HG02970 (cell line): ENCODE measurements around the gene ELAVL4.

Experiments
- ATAC-seq: cut with Tn5 transposase; IDR thresholded peaks from one replicate; pipeline ENCODE4 v1.9.1; 2021; ENCODE audit warnings: mild to moderate bottlenecking, moderate library complexity, moderate number of reproducible peaks; ENCODE audit not compliant: unreplicated experiment, low FRiP score

Gene ELAVL4

DNA sequence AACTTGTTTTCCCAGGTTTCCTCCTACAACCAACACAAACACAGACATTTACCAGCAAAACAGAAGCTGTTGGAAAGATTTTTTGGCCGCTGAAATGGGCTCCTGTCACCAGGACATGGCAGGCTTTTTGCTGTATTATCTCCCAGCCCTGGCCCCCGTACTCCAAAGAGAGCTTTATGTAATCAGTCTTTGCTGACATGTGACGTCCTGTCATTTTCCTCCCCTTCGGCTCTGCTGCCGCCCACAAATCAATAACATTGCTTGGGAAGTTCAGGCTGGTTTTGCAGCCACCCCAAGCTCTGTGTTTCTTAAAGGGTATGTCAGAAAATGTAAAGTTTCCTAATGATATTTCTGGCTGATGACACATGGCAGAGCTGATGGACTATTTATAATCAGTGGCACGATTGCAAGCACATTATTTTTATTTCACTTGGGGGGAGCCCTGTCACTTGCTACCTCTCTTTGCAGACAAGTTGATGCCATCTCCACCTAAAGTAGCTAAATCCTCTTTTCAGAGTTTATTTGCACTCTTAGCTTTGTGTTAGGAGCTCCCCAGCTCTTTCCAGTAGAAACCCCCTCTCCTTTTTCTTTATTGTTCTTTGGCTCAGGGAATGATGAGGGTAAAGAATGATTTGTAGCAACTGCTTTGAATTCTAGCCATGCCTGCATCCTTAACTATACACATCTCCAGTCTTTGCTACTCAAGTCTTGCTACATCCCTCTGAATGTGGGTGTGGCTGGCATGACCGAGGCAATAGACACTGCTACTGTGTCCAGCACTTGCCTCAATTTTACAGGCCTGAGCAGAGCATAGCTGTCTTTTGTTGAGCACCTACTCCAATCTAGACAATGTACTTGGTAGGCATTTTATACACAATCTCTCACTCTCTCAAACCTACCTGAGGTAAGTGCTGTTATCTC, 67.3 kb downstream of the ELAVL4 start:
- no peak for ATAC-seq

DNA sequence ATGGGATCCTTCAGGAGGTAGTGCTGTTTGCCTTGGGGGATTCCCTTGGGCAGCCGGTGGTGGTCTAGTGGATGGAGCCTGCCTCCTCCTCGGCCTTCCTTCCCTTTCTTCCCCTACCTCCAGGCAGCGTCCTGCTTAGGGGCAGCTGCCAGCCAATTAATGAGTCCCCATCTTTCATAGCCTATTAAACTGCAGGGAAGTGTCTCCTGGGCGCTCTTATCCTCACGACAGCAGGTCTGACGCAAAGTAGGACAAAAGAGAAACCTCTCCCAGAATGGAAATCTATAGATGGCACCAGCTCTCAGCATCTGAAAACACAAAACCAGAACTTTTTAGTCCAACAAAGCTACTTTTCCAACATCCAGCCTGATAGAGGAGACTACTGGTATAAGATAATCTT, 69.3 kb downstream of the ELAVL4 start:
- no peak for ATAC-seq

DNA sequence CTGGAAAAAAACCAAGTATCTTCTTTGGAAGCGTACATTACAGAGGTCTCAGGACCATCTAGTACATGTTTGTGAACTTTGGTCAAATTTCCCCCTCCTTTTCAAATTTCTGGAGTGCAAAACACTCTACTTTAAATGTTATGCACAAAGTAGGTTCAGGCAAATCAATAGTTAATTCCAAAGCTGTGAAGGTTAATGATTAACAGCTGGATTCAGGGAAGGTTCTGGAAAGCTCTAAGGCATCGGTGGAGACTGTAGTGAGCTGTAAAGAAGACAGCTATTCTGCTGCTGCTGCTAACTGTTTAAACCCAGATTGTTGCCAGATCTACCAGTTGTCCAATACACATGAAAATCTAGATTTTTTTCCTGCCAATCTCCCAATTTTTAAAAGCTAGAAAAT, 70.9 kb downstream of the ELAVL4 start:
- ATAC-seq, result no peak

DNA sequence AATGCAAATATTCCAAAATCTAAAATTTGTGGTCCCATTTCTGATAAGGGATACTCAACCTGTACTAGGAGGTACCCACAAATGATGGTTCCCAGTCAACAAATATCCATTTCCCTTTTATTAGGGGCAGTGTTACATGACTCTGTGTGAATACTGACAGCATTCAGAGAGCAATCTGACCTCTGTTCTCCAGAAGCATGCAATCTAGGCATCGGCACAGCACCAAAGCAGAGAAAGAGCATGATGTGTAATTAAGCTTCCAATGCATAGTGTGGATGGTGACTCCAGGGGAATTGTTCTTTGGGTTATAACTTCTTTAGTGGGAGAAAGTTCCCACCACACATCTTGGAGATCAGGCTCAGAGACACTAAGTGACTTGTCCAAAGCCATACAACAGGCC, 71.6 kb downstream of the ELAVL4 start:
- no peak for ATAC-seq

DNA sequence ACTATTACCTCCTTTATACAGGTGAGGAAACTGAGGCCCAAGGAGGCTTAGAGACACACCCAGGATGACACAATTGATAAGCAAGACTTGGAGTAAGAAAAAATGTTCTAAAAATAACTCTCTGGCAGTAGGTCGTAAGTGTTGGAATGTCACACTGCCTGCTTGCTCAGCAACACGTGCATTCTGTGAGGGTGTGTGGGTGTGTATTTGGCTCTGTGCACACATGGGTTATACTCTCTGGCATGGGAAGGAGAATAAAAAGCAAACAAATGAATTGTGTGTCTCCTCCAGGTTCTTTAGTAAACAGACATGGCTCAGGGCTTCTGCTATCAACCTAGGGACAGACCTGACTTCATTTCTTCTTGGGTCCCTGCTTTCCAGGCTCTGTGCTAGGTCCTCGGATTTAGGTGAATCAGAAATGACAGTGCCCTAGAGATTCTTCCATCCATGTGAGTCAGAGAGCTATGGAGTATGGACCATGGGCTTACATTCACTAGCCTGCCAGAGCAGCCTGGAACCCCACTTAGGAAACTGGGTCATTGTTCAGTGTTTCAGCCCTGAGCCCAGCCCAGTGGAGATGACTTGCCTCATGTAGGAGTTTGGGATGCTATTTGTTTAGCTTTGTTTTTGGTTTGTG, 72.4 kb downstream of the ELAVL4 start:
- ATAC-seq, result no peak

DNA sequence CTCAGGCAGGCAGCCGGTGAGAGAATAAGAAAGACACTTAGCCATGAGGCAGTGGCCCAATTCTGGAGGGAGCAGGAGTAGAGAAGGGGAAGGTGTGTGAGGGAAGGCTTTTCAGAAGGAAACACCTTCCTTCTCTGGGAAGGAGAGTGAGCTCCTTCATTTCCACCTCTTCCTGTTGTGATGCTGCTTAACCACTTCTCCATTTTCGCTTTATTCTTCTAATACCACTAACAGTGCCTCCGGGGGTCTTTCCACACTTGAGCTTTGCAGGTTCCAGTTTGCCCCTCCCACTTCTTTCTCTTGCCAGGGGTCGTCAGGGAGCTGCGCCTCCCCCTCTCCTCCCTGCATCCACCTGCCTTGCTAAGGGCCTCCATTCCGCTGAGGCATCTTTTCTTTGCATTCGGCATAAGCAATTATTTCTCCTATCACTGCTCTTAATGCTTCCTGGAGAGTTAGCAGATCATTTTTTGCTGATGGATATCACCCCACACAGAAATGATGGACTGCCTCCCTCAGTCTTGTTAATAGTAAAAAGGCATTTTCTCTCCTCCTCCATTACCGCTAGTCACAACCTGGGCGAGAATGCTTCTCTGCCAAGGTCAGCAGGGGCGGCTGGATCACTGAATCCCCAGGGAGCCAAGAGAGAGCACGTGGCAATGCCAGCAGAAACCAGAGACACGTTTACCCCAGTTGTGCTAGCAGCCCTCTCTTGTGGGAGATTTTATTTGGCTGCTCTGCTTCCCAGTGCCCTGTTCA, 74.8 kb downstream of the ELAVL4 start:
- ATAC-seq, result no peak

DNA sequence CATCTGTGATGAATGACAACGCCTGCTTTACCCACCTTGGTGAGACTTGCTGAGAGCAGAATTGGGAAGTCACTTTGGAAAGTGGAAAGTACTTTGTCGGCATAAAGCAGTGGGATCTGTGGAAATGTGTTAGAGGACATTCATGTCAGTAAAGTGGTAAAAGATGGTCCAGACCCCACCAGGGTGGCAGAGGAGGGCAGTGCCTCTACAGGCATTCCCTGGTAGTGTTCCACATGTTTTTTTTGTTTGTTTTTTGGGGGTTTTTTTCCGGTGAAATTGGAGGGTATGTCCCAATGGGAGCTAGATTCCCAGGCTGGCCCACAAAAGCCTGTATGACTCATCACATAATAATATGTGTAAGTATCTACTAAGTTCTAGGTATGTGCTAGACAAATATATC, 80.6 kb downstream of the ELAVL4 start:
- no peak for ATAC-seq

DNA sequence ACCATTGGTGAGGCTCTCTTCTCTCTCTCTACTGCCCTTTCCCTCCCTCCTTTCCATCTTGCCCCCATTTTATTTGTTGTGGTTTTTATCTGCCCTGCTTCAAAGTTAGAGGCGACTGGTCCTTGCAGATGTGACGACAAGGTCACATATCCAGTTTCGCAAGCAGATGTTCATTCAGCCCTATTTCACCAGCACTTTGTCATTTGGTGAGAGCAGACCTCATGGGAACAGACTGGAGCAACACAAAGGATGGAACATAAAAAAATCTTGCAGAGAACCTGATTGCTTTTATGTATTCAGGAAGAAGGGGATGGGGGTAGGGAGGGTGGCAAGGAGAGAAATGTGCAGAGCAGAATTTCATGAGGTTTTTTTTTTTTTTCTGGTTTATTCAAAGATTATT, 84.3 kb downstream of the ELAVL4 start:
- no peak for ATAC-seq

DNA sequence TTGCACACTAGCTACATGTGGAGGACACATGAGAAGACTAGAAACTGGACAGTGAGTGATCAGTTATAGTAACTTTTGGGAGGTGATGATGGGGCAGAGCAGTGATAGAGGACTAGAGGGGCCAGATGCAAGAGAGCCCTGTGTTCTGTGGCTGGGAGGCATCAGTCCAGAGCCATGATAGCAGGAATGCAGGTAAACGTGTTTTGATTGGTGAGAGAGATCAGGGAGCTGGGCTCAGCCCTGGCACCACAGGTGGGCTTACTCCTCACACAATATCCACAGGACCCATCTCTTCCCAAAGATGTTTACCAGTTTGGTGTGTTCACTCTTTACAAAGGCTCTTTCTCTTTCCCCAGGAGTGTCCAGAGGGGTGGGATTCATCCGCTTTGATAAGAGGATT, 86.5 kb downstream of the ELAVL4 start:
- no peak for ATAC-seq

DNA sequence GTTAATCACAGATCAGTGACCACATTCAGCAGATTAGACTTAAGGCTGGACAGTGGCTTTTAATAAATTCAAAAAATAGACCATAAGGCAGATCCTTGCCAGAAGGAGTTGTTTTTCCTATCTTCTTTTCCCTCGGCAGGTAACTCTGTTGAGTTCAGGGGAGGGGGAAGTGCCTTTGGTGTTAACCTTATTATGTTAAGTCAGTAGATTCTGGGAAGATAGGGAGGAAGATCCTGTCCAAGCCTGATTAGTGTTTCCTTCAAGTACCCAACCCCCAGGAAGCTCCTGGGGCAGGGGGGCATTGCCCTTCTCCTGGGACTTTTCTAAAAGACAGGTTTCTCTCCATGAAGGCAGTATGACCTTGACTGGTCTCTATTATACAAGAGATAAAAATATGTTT, 87.4 kb downstream of the ELAVL4 start:
- no peak for ATAC-seq

DNA sequence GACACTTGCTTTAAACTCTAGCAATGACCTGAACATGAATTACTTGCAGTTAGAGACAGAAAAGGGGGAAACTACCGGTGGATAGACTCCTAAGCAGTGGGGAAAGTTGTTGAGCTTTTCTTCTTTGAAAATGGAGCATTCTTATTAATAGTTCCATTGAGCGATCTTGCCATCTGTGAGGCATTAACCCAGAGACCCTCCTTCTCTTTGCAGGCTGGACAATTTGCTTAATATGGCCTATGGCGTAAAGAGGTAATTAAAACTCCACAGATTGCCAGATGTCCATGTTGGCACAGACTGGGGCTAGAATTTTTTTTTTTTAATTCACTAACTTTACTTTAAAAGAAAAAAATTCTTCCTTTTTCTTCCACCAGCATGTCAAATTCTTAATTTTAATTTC, 88.5 kb downstream of the ELAVL4 start:
- ATAC-seq, result no peak

DNA sequence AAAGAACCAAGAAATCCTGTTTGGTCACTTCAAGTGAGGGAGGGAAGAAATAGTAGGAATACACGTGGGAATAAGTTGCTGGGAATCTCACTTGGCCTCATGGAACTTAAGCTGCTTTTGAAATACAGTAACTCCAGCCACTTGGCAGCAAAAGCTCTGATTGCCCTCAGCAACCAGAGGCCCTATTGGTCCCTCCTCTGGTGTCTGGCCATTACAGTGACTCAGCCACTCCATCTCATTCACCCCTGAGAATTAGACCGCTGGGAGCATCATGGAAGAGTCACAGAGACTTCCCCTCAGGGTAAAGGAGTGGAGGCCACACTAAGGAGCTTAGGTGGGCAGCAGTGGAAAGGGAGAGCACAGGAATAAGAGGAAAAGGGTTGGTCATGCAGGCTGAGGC, 99.6 kb downstream of the ELAVL4 start:
- ATAC-seq, result no peak

DNA sequence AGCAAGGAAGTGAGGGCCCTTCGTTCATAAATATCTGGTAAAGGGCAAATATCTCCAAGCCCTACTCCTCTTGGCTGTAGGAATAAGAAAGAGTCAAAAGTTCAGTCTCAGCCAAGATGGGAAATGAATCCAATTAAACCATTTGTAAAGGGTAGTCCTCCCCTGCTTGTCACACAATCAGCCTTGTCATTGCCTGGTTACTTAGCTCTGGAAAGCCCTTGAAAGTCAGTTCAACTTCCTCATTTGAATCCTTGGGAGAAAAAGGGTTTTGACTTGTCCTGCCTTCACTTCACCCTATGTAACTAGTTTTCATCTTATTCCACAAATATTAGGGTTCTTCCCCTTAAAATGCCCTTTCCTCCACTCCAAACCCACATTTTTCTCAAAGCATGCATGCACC, 100.0 kb downstream of the ELAVL4 start:
- ATAC-seq, result no peak

DNA sequence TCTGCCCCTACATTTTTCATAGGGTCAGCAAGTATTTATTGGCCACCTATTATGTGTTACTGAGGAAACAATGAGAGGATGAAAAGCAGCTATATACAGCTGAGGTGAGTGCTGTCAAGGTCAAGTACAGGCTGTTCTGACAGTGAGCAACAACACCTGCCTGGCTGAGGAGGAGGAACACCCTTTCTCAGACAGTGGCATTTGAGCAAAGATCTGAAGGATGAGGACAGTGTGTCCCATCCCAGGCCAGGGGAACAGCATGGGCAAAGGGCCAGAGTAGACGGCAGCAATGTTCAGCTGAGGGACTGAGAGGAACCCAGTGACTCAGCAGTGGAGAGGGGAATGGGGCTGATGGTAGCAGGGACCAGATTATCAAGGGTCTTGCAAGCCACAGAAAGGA, 101.0 kb downstream of the ELAVL4 start:
- ATAC-seq, result no peak

DNA sequence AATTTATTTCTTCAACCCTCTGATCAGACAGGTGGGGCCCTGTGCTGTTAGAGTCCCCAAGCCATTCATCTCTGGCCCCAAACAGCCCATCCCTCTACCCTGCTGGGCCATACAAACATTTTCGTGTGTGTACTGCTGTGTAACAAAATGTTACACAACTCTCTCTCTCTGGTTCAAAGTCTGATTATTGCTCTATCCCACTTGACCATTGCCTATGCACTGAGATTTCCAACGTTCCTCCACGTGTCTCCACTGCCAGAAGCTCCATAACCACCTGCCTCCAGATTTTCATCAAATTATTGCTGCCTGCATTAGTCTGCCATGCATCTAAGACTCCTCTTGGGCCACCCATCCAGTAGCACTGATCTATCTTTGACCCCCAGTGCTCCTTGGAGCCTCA, 104.8 kb downstream of the ELAVL4 start:
- no peak for ATAC-seq

DNA sequence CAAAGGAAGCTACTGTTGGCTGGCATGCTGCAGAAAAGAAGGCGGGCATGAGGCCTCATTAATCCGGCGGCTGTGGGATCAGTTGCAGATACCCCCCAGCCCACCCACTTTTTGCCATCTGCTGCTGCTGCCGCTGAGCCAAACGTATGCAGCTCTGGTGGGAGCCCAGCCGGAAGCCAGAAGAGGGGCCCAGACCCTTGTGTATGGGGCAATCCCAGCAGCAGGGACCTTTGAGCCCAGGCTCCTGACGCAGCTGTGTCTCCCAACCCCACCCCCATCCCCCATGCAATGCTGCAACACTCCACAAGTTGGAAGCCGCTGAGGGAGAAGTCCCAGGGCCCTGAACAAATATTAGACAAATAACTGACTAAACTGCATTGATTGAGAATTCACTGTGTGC, 106.0 kb downstream of the ELAVL4 start:
- no peak for ATAC-seq

DNA sequence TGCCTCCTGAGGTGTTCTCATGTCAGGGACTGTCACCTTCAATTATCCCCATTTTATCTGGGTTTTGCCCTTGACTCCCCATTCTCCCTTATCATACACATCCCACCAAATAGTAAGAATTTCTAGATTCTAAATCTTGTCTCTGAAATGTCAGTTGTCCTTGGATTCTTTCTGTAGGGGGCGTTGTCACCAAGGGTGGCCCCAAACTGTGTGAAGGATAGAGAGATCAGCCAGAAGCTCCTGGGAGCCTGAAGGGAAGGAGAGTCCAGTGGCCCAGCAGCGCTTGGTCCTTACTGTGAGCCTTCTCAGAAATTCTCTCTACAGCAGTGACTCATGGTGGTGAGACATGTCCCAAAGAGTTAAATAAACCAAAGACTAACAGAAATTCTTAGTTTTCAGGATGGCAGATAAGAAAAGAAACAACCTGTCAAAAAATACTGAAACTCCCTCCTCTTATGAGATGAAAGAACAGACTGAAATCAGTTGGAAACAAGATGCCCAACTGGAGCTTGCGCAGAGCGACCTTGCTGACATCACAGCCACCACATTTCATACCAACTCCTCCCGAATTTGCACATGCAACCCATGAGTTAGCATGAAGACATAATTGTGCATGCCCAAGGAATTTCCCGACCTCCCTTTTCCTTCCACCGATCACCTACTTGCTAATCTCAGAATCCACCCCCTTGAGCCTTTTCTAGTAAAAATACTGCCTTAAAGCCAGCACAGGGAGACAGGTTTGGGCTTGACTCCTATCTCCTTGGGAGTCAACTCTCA, 109.8 kb downstream of the ELAVL4 start:
- no peak for ATAC-seq

DNA sequence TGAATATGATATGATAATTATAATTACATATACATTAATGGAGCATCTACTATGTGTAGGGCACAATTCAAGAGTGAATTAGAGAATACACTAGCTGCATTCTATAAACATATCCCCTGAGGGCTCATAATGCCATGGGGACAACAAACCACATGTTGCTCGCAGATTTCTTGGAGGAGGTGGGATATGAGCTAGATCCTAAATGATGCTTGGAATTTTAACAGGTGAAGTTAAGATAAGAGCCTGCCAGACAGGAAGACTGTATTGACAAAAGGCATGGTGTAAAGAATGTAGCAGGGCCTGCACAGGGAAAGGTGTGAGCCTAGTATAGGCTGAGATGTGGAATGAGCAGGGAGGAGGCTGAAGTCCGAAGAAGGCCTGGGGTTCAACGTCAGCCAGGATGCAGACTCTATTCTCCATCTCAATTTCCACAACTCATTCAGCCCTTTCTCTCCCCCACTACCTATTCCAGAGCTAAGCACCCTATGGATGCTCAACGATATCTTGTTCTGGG, 120.2 kb downstream of the ELAVL4 start:
- no peak for ATAC-seq

DNA sequence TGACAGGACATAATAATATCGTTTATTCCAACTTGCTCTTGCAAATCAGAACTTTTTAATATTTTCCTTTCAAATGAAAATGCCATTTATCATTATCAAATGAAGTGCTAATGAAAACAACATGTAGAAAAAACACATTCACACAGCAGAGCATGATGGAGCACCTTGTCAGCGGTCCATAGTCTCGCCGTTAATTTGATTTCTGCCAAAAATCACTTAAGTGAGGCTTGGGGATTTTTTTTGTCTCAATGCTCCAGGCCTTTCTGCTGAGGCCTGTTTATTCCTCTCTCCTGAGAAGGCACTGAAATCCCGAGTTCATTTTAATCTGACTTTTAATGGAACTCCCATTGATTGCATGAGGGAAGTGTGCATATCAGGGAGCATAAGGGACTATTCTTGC, 122.5 kb downstream of the ELAVL4 start:
- ATAC-seq, result no peak

DNA sequence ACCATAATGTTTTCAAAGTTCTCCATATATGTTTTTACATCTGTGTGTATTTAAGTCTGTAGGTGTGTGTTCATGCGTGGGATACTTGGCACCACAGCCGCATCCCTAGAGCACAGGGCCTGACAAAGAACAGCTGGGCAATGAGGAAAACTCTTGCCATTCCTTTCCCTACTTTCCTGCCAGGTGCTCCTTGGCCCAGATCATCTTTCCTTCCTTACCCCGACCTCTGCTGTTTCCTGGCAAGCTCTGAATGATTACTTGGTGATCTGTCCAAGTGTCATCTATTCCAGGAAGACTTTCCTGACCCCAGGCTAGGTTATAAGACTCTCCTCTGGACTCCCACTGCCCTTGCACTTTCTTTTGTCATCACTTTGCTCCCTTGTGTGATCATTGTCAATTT, 123.6 kb downstream of the ELAVL4 start:
- no peak for ATAC-seq
